Naive thymus-derived CD4-positive, alpha-beta T cell (primary cell): ENCODE data around the gene PCSK7. TPM values are rescaled to one million over a fixed set of nuclear protein-coding genes. Genes with fewer than 3 reads are reported as not detected.

Experiments used
- ATAC-seq: fragments of 150-1000 bp; cut with Tn5 transposase; 2 replicates; pipeline ENCODE4 v1.10.0; 2021; ENCODE audit warnings: mild to moderate bottlenecking, moderate library complexity
- CTCF ChIA-PET: fragments of 350-600 bp; sonication (Branson Sonifier 250); formaldehyde crosslinking; loops from one replicate; lab custom pipeline; 2021; ENCODE audit warnings: antibody characterized with exemption; lab: Charles Lee
- POLR2A ChIA-PET: fragments of 350-600 bp; sonication (Branson Sonifier 250); formaldehyde crosslinking; loops from one replicate; lab custom pipeline; 2021; ENCODE audit warnings: antibody characterized with exemption, inconsistent platforms; lab: Charles Lee
- DNase-seq, 9 donors: peaks; one replicate each; pipeline versions ENCODE4 v3.0.0 to v3.0.0-alpha.2; 2020 to 2022; ENCODE audit warnings: mixed read lengths in 1 of 9
- H3K27ac ChIP-seq: one replicate; pipeline ENCODE4 v1.7.0; 2013; ENCODE audit warnings: mild to moderate bottlenecking, low read depth, low read length, moderate library complexity
- H3K27me3 ChIP-seq, 2 donors: one replicate each; pipeline ENCODE4 v1.7.0; 2013; ENCODE audit warnings: low read length in 2 of 2, mild to moderate bottlenecking in 2 of 2, moderate library complexity in 2 of 2; ENCODE audit not compliant: control insufficient read depth in 2 of 2, insufficient read depth in 2 of 2
- H3K36me3 ChIP-seq, 3 experiments: 1 replicate in 2 of 3; 2 replicates in 1 of 3; pipeline ENCODE4 v1.7.0; 2013; ENCODE audit warnings: low read length in 3 of 3, mild to moderate bottlenecking in 3 of 3, moderate library complexity in 1 of 3; ENCODE audit not compliant: insufficient read depth in 3 of 3, control insufficient read depth in 2 of 3
- H3K4me1 ChIP-seq, 2 donors: one replicate each; pipeline ENCODE4 v1.7.0; 2013; ENCODE audit warnings: low read length in 2 of 2, mild to moderate bottlenecking in 2 of 2, moderate library complexity in 1 of 2; ENCODE audit not compliant: control insufficient read depth in 2 of 2, insufficient read depth in 2 of 2
- H3K4me3 ChIP-seq: 2 replicates; pipeline ENCODE4 v1.7.0; 2013; ENCODE audit warnings: mild to moderate bottlenecking, low read length
- H3K9me3 ChIP-seq, 3 experiments: 1 replicate in 2 of 3; 2 replicates in 1 of 3; pipeline ENCODE4 v1.7.0; 2013; ENCODE audit warnings: low read length in 3 of 3; ENCODE audit not compliant: control insufficient read depth in 2 of 3
- H3K27ac Mint-ChIP-seq, 9 donors: one replicate each; pipeline ENCODE4 v1.8.0; 2020 to 2022; ENCODE audit warnings: mixed read lengths in 9 of 9, mild to moderate bottlenecking in 8 of 9, moderate library complexity in 5 of 9, inconsistent platforms in 2 of 9
- H3K27me3 Mint-ChIP-seq, 5 donors: one replicate each; pipeline ENCODE4 v1.8.0; 2021 to 2022; ENCODE audit warnings: mixed read lengths in 5 of 5, mild to moderate bottlenecking in 1 of 5
- H3K36me3 Mint-ChIP-seq, 5 donors: one replicate each; pipeline ENCODE4 v1.8.0; 2020 to 2022; ENCODE audit warnings: mixed read lengths in 5 of 5, mild to moderate bottlenecking in 3 of 5, inconsistent platforms in 1 of 5
- H3K4me1 Mint-ChIP-seq, 7 donors: one replicate each; pipeline ENCODE4 v1.8.0; 2020 to 2022; ENCODE audit warnings: mixed read lengths in 7 of 7, mild to moderate bottlenecking in 3 of 7, inconsistent platforms in 1 of 7
- H3K4me3 Mint-ChIP-seq, 10 donors: one replicate each; pipeline ENCODE4 v1.8.0; 2020 to 2022; ENCODE audit warnings: mild to moderate bottlenecking in 10 of 10, mixed read lengths in 10 of 10, moderate library complexity in 6 of 10, inconsistent platforms in 2 of 10
- H3K9me3 Mint-ChIP-seq, 11 donors: one replicate each; pipeline ENCODE4 v1.8.0; 2020 to 2022; ENCODE audit warnings: mixed read lengths in 11 of 11, mild to moderate bottlenecking in 4 of 11, inconsistent platforms in 1 of 11, moderate library complexity in 1 of 11
- intact Hi-C, 2 donors: fragments of 100-400 bp; cut with micrococcal nuclease; formaldehyde crosslinking; loops; one replicate each; pipeline ENCODE4 v1.15.1; 2023
- polyA plus RNA-seq, 2 donors: library from polyadenylated mRNA; unstranded; fragments of 300-500 nt; fragmentation: Illumina TruSeq; gene quantifications; one replicate each; pipeline ENCODE4 v1.2.3, GENCODE V29; 2021
- total RNA-seq, 6 experiments: library from RNA in 5 of 6; stranded (reverse) in 5 of 6; gene quantifications; 1 replicate in 5 of 6; 2 replicates in 1 of 6; pipeline ENCODE4 v1.2.3 and lab custom pipeline; 2021 to 2026

The PCSK7 gene
- total and polyA plus RNA-seq, 7 experiments from 2014 or later = 45.4 to 319 (median 290) TPM

DNA sequence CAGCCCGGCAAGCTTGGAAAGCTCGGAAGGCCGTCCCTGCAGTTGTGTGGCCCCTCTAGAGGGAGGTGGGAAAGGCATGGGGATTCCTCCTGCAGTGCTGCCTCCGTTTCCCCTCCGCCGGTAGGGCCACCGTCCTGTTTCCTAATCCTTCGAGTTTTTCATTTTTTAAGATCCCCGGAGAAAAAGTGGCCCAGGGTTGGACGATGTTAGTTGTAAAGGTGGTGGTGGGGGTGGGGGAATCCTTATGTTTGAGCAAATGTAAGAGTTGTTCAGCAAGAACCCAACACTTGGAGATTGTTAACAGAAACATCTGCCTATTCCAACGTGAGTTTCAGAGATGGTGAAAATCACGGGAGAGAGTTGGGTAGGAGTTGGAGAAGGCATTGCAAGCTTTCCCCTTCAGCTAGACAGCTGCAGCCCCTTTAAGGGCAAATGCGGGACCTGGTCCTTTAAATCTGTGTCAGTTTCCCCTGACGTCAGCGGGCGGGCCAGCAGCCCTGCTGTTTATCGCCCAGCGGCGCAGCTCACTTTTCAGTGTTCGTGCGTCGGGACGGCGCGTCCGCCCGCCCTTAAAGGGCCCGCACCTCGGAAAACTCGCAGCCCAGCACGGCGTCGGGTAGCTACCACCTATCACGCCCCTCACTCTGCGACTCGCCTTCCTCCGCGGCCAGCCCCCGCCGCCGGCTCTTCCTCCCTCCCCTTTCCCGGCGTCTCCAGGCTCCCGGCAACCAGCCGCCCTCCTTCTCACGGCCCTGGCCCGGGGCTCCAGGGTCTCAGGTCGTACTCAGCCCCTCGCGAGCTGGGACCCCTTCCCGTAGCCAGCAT lies 53.5 kb downstream of the PCSK7 start, which contains the start of gene SIDT2:
TSS of gene SIDT2 (plus strand) at position 534 of the 825 bp plus-strand sequence. CDS start 521 bp downstream, outside the sequence.
- H3K27ac Mint-ChIP-seq = peak within 1 kb of the TSS; percentile 88 to 98 (median 96)
- POLR2A ChIA-PET = interaction anchor here (0.5 to 4.7 kb wide), 13 partner anchors 8 to 812 kb away, joined by 3 to 42 read pairs (median 4); partner anchors contain the start of genes BUD13, CEP164, PAFAH1B2 and PCSK7
- CTCF ChIA-PET = interaction anchor here (0.6 to 1.7 kb wide), 4 partner anchors 16 to 387 kb away, joined by 3 to 5 read pairs (median 4); partner anchors contain the start of gene APOA5
- DNase-seq = peak; percentile 75 to 89 (median 87)
- peak within 1 kb of the TSS; percentile 92 to 98 (median 94) for H3K4me3 Mint-ChIP-seq
- H3K4me1 Mint-ChIP-seq = peaks cover 26 to 42% (median 32%) of the 10 kb centered on the region in 7 donors
- no peaks in the 10 kb centered on the region for H3K9me3 ChIP-seq
- peak within 1 kb of the TSS; percentile 85 for H3K27ac ChIP-seq
- peaks cover 0 to 2% (median 0%) of the 10 kb centered on the region in 5 donors for H3K36me3 Mint-ChIP-seq
- no peaks in the 10 kb centered on the region for H3K27me3 ChIP-seq
- H3K36me3 ChIP-seq = peaks cover 0 to 11% (median 0%) of the 10 kb centered on the region in 3 experiments
- H3K4me1 ChIP-seq = peaks cover 12 to 26% of the 10 kb centered on the region in 2 donors
- intact Hi-C loops = loop anchor here (1.0 to 10.0 kb wide), 12 partner anchors 18 to 406 kb away; partner anchors contain the start of genes PAFAH1B2 (in 2 of the 2), BUD13 (in 1 of the 2), CEP164 (in 1 of the 2) and PCSK7 (in 1 of the 2)
- H3K27me3 Mint-ChIP-seq = no peaks in the 10 kb centered on the region
- ATAC-seq = peak; percentile 94
- H3K4me3 ChIP-seq = peak within 1 kb of the TSS; percentile 87
- no peaks in the 10 kb centered on the region for H3K9me3 Mint-ChIP-seq

DNA sequence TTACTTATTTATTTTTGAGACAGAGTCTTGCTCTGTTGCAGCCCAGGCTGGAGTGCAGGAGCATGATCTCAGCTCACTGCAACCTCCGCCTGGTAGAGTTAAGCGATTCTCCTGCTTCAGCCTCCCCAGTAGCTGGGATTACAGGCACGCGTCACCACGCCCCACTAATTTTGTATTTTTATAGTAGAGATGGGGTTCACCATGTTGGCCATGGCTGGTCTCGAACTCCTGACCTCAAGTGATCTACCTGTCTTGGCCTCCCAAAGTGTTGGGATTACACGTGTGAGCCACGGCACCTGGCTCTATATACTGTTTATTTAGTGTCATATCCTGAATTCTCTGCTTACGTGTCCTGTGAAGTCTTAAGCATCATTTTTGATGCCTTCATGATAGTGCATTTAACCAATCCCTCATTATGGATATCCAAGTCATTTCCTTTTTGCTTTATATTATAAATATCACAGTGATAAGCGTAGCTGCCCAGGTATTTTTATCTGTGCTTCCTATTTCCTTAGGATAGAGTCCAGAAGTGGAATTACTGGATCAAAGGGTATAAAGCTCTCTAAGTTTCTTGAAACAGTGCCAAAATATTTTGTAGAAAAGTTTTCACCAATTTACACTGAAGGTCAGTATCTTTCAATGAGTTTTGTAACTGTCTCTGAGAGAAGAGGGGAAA lies 54.2 kb downstream of the PCSK7 start:
- intact Hi-C loops = loop anchor here (1.0 to 10.0 kb wide), 12 partner anchors 19 to 405 kb away; partner anchors contain the start of genes PAFAH1B2 (in 2 of the 2), BUD13 (in 1 of the 2), CEP164 (in 1 of the 2) and PCSK7 (in 1 of the 2)
- peaks cover 0 to 11% (median 0%) of the 10 kb centered on the region in 3 experiments for H3K36me3 ChIP-seq
- ChIA-PET POLR2A (interaction anchor here (1.1 to 4.7 kb wide), 5 partner anchors 11 to 53 kb away, joined by 4 to 42 read pairs (median 11); partner anchors contain the start of genes PAFAH1B2, PCSK7 and RNF214), CTCF (interaction anchor here (0.9 to 1.7 kb wide), 2 partner anchors 45 to 49 kb away, joined by 4 to 5 read pairs; no protein-coding TSS in a partner anchor)
- peak overlapping the region; percentile 85 for H3K27ac ChIP-seq
- H3K4me3 ChIP-seq = peak overlapping the region; percentile 87
- Mint-ChIP-seq H3K9me3 (no peaks in the 10 kb centered on the region), H3K36me3 (no peaks in the 10 kb centered on the region), H3K27ac (peak overlapping the region; percentile 88 to 98 (median 96)), H3K4me1 (peaks cover 26 to 44% (median 32%) of the 10 kb centered on the region in 7 donors), H3K4me3 (peak overlapping the region; percentile 87 to 98 (median 94)), H3K27me3 (no peaks in the 10 kb centered on the region)
- peaks cover 12 to 26% of the 10 kb centered on the region in 2 donors for H3K4me1 ChIP-seq
- H3K27me3 ChIP-seq = no peaks in the 10 kb centered on the region
- no peaks in the 10 kb centered on the region for H3K9me3 ChIP-seq
- ATAC-seq (no peak), DNase-seq (peak in 1 of 9 donors; percentile 13)

- Mint-ChIP-seq H3K27ac (peak overlapping the region in 2 of 9 donors; percentile 10 to 72), H3K36me3 (no peaks in the 10 kb centered on the region), H3K4me3 (peak overlapping the region in 1 of 10 donors; percentile 45), H3K9me3 (no peaks in the 10 kb centered on the region), H3K4me1 (peaks cover 26 to 44% (median 35%) of the 10 kb centered on the region in 7 donors), H3K27me3 (no peaks in the 10 kb centered on the region)
- Histone ChIP-seq H3K36me3 (peaks cover 0 to 3% (median 0%) of the 10 kb centered on the region in 3 experiments), H3K9me3 (no peaks in the 10 kb centered on the region), H3K4me1 (peaks cover 12 to 26% of the 10 kb centered on the region in 2 donors), H3K27me3 (no peaks in the 10 kb centered on the region), H3K4me3 (no peak overlapping the region), H3K27ac (no peak overlapping the region)
- CTCF ChIA-PET = interaction anchor here (1.2 kb wide), 1 partner anchor 51 kb away, joined by 4 read pairs; no protein-coding TSS in a partner anchor
- ATAC-seq = no peak
- no peak for DNase-seq
- intact Hi-C loops = loop anchor here in 1 of 2 donors (5.0 to 10.0 kb wide), 2 partner anchors 34 to 149 kb away; partner anchors contain the start of genes CEP164 and PAFAH1B2
- POLR2A ChIA-PET = interaction anchor here (0.6 kb wide), 2 partner anchors 29 to 49 kb away, joined by 3 read pairs; no protein-coding TSS in a partner anchor
Observed at GRCh38 chr11:117176186-117176585, 55.7 kb downstream of the PCSK7 start.

- no peaks in the 10 kb centered on the region for H3K9me3 Mint-ChIP-seq
- ChIA-PET CTCF (interaction anchor here (1.2 kb wide), 1 partner anchor 52 kb away, joined by 4 read pairs; no protein-coding TSS in a partner anchor), POLR2A (interaction anchor here (0.6 kb wide), 2 partner anchors 28 to 48 kb away, joined by 3 read pairs; no protein-coding TSS in a partner anchor)
- Histone ChIP-seq H3K4me3 (no peak overlapping the region), H3K27ac (no peak overlapping the region), H3K9me3 (no peaks in the 10 kb centered on the region), H3K4me1 (peaks cover 9 to 23% of the 10 kb centered on the region in 2 donors), H3K27me3 (no peaks in the 10 kb centered on the region), H3K36me3 (peaks cover 0 to 7% (median 0%) of the 10 kb centered on the region in 3 experiments)
- no peak for ATAC-seq
- DNase-seq = no peak
- intact Hi-C loops = loop anchor here in 1 of 2 donors (5.0 to 10.0 kb wide), 2 partner anchors 33 to 149 kb away; partner anchors contain the start of genes CEP164 and PAFAH1B2
- H3K4me3 Mint-ChIP-seq = no peak overlapping the region
- no peaks in the 10 kb centered on the region for H3K36me3 Mint-ChIP-seq
- H3K4me1 Mint-ChIP-seq = peaks cover 22 to 40% (median 33%) of the 10 kb centered on the region in 7 donors
- no peaks in the 10 kb centered on the region for H3K27me3 Mint-ChIP-seq
- H3K27ac Mint-ChIP-seq = peak overlapping the region in 3 of 9 donors; percentile 36 to 58 (median 36)
Observed at GRCh38 chr11:117175781-117176180, 56.1 kb downstream of the PCSK7 start.

- ChIA-PET CTCF (no interaction called here), POLR2A (no interaction called here)
- peaks cover 6 to 16% of the 10 kb centered on the region in 2 donors for H3K4me1 ChIP-seq
- no peaks in the 10 kb centered on the region for H3K27me3 ChIP-seq
- no peak overlapping the region for H3K27ac ChIP-seq
- Mint-ChIP-seq H3K36me3 (no peaks in the 10 kb centered on the region), H3K4me1 (peaks cover 15 to 35% (median 27%) of the 10 kb centered on the region in 7 donors), H3K27me3 (no peaks in the 10 kb centered on the region), H3K4me3 (no peak overlapping the region), H3K9me3 (no peaks in the 10 kb centered on the region), H3K27ac (peak overlapping the region in 2 of 9 donors; percentile 36 to 71)
- intact Hi-C loops = loop anchor here in 1 of 2 donors (5.0 to 10.0 kb wide), 2 partner anchors 33 to 150 kb away; partner anchors contain the start of genes CEP164 and PAFAH1B2
- peaks cover 0 to 8% (median 0%) of the 10 kb centered on the region in 3 experiments for H3K36me3 ChIP-seq
- DNase-seq = no peak
- ATAC-seq = no peak
- H3K4me3 ChIP-seq = no peak overlapping the region
- H3K9me3 ChIP-seq = no peaks in the 10 kb centered on the region
Observed at GRCh38 chr11:117175104-117175503, 56.8 kb downstream of the PCSK7 start.
